NCI-H1105 (cell line): ENCODE results near the gene ASB16.

ENCODE experiments used
- DNase-seq: peaks from one replicate; lab custom pipeline; 2025; lab: John Stamatoyannopoulos, UW

ASB16 gene

DNA sequence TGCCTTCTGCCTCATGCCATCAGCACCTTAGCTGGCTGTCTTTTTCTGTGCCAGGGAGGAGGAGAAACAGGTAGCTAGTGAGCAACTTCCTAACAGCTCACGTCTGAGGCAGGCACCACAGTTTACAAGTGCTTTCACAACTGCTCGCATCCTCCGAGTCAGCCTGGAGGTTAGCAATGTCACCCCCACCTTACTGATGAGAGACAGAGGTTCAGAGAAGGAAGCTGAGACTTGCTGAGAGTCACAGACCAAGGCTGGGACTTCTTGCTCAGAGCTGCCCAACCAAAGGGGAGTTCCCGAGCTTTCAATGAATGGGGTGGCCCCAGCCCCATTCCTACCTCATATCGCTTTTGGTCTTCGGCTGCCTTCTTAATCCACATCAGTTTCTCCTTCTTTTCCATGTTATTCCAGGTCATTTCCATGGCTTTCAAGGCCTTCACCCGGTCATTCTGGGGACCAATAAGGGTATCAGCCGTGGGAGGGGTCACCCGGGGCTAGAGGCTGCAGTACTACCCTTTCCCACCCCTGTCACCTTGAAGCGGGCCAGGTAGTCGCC is 39.4 kb downstream of the ASB16 start:
- DNase-seq, result no peak

DNA sequence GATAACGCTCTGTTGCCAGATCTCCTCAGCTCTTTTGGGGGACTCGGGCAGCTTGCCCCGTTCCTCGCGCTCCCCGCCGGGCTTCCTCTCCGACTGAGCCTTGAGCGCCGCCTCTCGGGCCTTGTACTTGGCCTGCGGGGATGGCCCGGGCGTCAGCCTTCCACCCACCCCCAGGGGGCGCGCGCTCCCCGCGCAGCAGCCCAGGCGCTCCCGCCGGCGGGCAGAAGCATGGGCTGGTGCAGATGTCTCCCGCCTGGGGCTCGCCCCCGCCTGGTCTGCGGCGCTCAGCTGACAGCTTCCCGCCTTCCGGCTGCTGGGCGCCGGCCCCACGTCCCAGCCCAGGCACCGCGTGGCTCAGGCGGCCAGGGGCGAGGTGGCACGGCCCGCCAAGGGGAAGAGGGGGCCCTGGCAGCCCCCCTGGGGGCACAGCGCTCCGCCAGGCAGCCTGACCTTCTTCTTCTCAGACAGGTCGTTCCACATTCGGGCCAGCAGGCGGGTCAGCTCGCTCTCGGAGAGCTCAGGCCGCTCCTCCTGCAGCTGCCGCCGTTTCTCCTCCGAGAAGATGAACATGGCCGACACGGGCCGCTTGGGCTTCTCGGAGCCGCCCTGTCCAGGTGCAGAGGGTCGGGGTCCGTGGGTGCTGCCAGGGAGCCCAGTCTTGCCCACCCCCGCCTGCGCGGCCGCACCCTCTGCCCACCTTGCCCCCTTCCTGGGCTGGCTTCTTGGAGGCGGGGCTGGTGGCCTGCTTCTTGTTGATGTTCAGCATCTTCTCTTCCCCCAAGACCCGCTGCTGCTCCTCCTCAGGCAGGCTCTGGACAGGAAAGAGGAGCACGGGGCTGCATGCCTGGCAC is 40.1 kb downstream of the ASB16 start:
- DNase-seq, result peak; percentile 59

DNA sequence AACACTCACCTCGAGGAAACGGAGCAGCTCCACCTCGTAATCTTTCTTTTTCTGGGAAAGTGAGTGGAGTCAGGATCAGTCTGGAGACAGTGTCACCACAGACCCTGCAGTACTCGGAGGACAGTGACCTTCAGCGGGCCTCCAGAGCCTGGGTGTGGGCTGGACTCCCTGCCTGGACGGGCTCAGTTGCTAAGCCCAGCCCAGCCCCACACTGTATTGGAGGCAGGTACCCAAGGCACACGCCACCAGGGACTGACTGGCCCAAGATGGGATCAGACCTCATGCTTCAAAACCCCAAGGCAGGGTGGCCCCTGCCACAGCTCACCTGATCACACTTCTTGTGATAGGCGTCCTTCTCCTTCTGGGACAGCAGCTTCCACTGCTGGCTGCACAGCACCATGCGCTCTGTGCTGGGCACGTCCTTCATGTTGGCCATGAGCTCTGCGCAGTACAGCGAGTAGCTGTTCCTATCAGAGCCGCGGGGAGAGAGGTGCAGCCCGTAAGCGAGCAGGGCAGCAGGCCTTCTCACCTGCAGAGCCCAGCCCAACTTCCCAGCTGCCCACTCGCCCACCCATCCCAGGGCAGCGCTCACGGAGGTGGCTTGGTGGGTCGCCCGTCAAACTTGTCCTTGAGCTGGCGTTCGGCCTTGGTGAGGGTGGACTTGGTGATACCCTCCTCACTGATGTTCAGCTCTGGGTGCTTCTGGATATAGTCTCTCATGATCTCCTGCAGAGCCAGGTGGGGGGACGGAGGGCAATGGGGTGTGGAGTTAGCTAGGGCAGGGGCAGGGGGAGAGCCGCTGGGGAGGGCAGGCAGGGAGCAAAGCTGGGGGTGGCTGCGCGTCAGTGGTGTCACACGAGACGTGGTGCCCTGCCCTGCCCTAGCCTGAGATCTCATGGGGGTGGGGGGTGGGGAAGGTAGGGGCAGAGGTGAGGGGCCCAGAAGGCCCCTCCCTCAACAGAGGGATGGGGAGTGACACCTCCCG is 41.1 kb downstream of the ASB16 start:
- no peak for DNase-seq

DNA sequence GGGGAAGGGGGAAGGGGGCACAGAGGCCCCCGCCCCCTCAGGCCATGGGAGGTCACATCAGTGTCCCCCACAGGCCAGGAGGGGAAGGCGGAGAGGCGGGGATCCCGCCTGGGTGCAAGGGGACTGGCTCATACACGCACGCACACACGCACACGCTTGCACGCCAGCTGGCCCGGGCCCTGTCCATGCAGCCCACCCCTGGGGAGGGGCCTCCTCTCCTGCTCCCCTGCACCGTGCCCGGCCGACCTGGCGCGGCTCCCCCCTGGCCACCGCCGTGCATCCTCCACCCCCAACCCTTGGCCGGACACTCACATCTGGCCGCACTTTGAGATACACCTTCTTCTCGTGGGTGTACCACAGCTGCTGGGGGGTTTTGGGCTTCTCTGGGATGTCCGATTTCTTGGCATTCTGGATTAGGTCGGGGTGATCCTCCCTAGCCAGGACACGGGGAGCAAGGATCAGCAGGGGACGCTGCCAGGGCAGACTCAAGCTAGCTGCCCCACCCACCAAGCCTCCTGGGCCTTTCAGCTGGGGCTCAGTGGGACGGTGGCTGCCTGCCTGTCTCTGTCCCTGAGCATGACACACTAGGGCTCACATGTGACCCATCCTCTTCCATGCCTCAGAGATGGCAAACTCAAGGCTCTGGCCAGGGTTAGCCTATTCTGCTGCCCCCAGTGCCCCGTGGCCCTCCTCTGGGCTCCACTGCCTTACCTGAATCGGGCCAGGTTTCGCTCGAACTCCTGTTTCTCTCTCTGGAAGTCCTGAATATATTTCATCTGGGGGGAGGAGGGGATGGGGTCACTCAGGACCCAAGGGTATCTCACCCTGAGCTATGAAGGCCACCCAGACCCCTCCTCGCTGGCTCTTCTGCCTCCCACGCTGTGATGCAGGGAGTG is 42.3 kb downstream of the ASB16 start:
- DNase-seq, result no peak

DNA sequence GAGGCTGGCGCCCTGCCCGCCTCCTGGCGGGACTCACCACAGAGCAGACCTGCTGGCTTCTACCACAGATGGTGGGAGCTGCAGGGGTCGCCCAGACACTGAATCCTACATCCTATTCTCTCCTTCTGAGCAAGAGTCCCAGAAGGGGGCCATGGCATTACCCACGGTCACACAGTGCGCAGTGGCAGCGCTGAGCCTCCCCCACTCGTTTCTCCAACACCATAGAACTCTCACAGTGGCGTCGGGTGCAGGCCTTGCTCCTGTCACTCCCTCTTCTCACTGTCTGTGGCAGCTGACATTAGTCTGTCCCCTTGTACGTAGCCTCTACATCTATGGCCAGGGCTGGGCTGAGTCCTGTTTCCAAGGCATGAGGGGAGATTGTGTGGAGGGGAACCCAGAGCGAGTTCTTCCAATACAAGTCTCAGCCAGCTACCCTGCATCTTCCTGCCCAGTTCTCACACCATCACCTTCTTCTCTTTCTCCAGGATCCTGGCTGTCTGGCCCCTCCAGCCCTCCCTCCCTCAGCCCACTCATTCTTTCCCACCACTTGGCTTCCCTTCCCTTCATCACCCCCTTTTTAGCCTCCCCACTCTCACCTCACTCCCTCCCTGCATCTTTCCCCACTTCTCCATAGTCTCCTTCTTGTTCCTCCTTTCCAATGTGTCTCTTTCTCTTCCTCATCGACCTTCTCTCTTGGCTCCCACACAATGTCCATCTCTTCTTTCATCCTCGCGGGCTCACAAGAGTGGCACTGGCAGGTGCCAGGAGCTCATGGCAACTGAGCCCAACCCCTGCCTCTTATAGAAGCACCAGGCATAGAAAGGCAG is 43.1 kb downstream of the ASB16 start:
- no peak for DNase-seq

DNA sequence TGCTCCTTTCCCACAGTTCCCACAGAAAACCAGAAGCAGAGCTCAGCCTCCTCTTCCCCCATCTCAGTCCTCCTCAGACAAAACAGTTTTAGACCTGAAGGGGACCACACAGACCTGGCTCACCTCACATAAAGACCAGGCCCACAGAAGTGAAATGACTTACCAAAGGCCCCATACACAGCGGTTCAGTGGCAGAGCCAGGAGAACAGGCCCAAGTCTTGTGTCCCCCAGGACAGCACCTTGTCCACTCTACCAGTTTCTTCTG is 43.7 kb downstream of the ASB16 start:
- DNase-seq, result no peak

DNA sequence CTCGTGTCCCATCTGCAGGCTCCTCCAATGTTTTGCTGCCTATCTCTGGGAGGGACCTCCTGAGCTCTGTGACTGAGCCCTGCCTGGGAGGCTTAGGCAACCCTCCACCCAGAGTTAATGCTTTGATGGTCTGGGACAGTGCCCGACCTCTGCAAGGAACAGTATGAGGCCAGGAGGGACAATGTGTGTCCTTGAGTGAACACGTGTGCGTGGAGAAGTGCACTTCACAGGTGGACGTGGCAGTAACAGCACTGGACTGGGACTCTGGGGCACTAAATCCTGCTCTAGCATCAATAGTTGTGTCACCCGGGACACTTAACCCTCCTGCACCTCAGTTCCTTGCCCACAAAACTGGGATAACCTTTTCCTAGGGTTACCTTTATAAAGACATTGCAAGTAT is 44.4 kb downstream of the ASB16 start:
- DNase-seq, result no peak

DNA sequence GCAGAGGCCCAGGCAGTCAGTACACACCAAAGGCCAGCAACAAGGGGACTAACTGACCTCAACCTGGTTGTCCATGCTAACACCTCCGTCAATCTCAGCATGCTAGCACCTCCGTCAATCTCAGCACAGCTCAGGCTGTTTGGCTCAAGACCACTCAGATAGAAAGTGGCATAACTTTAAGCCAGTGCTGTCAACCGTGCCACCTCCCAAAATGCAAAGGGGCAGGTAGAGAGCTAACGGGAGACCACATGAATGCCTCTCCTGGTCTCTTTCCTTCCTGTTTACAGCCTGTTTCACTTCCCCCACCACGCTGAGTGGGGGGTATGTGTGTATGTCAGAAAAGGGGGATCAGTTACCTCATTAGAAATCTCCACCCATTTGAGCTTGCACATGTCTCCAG is 45.7 kb downstream of the ASB16 start:
- DNase-seq, result no peak

DNA sequence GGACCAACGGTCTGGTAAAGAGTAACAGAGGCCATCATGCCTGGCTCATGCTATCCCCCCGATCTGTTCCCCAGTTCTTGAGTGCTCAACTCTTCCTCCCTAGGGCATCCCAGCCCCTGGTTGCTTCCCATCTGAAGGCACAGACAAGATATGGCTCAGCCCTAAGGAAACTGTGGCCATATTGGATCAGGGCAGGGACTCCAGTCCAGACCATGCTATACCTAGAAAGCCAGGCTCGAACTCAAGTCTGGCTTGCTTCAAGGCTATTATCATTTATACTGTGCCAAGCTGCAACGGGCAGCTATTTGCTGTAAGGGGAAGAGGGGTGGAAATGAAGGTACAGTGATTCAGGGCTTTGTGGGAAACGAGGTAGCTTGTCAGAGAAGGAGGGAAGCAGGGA is 46.2 kb downstream of the ASB16 start:
- DNase-seq, result no peak

DNA sequence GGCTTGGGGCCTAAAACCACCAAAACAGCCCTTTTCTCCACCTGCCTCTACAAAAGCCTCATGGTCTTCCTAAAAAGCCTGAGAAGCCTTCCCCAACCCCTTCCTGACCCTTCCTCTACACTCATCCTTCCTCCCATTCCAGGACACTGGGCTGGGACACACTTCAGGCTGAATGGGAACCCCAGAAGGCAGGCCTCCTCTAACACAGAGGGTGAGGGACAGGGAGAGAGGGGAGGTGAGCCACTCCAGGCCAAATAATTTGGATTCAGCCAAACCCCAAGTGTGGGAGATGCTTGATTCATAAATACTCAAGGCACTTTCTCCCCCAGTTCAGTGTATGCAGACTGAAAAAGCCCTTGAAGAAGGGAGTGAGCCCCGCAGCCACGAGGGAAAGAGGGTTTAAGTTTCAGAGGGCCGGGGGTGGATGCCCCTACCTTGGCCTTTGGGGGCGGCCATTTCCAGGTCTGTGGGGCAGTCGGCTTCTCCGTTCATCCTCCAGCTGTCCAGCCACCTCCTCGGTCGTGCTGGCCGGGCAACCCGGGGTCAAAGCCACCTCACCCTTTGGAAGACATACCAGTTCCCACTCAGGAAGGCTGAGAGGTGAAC is 47.3 kb downstream of the ASB16 start:
- no peak for DNase-seq

DNA sequence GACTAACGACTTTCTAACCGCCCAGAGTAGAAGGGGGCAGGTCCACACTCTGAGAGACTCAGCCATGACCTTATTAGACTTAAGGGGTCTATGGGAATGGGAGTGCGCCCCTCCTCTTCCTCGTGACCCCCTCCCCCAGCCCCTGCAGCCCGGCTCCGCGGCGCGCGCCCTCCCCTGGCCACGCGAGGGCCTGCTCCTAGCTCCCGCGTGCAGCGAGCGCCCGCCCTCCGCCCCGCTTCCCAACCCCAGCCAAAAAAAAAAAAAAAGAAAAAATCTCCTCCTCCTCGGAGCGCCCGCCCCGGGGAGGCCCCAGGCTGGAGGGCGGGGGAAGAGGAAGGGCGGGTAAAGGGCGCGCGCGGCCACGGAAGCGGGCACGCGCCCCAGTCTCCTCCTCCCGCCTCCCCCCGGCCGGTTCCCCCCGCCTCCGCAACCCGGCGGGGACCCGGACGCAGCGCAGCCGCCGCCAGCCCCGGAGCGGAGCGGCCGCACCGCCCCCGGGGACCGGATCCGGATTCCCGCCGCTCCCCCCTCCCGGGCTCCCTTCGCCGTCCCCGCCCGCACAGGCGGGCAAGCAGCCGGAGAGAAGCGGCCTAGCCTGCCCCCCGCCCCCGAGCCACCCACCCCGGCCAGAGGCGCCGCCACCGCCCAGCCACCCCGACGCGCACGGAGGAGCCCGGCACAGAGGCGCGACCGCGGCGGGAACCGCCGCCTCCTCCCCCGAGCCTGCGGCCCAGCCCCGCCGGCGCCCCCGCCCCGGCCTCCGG is 48.0 kb downstream of the ASB16 start:
- peak; percentile 89 for DNase-seq

DNA sequence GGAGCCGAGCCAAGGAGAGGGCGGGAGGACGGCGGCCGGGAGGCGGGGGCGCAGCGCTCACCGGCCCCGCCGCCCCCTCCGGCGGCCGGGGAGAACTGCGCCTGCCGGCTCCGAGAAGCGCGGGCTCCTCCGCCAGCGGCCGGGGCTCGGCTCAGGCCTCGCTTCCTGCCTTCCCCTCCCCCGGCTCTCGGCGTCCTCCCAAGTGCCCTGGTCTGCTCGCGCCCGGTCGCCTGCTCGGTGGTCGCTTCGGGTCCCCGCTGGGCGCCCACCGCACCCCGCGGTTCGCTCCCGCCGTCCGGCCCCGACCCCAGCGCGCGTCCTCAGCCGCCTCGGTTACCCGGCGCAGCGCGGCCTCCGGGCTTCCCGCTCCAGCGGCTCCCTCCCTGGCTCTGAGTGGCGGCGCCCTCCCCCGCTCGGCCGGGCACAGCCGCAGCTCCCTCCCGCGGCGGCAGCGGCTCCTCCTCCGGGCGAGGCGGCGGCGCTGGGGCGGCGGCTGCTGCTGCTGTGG is 48.7 kb downstream of the ASB16 start:
- DNase-seq, result peak; percentile 41

DNA sequence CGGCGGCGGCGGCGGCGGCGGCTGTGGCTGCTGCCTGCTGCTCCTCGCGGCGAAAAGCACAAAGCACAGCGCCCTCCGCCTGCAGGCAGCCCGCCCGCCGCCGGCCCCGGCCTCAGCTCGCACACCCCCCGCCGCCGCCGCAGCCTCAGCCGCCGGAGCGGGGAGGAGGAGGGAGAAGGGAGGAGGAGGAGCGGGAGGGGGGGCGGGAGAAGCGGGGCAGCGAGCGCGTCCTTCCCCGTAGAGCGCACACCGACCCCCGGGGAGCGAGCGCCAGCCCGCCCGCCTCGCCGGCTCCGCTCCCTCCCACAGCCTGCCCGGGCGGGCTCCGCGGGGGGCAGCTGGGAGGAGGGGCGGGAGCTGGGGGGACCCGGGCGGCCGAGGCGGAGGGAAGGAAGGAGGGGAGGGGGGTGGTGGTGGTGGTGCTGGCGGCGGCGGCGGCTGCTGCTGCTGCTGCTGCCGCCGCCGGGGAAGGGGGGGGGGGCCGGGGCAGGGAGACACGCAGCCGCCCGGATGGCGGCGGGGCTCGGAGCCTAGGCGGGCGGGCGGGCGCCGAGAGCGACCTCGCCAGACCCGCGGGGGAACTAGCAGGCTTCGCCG is 49.2 kb downstream of the ASB16 start, which contains the start of gene UBTF:
Gene UBTF (minus strand): TSS at position 60 of the 597 bp plus-strand sequence. CDS start 1,446 bp downstream, outside the sequence.
- peak; percentile 48 for DNase-seq

DNA sequence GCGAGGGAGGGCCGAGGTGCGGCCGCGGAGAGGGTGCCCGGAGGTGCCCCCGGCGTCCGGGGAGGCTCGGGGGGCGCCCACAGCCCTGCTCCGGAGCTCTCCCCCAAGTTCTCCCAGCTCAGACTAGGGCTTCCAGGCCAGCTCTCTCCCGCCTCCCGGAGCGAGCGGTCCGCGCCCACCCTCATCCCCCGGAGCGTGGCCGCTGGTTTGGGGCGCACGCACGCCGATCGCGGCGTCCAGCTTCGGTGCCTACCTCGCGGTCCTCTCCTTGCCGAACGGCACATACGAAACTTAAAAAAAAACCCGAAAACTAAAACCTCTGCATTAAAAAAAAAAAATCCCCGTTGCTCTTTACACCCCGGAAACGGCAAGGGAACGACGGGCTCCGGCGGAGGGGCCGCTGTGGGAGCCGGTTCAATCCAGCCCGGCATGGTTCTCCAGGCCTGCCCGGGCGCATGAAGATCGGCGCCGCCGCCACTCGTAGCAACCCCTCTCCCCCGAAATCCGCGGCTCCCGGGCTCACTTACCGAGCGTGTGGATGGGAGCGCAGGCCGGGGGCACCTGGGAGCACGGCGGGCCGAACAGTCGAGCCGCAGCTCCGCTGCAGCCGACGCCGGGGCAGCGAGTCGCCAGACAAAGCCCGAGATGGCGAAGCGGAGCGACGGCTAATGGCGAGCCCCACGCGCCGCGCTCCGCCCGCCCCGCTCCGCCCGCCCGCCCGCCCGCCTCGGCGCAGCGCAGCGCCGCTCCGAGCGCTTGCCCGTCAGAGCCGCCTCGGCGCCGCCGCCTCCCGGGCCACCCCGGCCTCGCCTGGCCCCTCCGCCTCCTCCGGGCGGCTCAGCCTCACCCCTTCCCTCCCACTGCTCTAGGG is 49.9 kb downstream of the ASB16 start:
- no peak for DNase-seq

DNA sequence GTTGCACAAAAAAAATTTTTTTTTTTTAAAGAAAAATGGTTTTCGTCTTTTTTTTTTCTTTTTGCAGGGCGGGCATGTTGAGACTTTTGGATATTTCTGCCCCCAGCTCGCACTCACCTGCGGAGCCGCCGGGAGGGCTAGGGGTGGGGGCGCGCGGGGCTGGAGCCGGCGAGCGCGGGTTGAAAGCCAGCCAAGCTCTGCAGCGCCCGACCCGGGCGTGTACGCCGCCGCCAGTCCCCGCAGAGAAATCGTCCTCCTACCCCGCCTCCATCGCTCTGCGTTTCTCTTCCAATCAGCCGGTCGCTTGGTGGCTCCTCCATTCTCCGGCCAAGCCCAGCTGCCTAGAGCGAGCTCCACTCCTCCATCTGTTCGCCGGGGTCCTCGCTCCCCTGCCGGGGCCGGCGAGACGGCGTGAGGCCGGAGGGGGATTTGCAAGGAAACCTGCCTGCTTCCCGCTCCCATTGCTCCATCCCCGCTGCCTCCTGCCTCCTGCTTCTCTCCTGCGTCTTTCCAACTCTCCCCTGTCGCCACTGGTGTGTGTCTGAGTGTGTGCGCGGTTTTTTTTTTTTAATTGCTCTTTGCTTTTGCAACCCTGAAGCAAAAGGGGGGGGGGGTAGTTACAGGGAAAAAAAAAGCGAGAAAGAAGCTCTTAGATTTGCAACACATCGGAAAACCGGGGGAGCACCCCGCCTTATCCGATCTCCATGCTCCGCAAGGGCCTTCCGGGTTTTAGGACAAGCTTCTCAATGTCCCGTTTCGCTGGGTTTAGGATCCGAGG is 50.8 kb downstream of the ASB16 start:
- DNase-seq, result peak; percentile 67

DNA sequence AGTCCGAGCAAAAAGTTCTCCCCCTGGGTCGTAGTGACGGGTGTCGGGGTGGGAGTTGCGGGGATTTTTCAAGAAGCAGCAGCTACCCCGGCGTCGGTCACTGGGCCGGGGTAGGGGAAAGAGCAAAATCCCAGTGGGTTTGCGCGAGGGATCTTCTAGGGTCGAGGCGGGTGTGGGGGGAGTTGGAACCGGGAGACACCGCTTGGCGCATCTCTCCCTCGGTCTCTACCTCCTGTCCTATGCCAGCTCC is 51.3 kb downstream of the ASB16 start:
- DNase-seq, result no peak

DNA sequence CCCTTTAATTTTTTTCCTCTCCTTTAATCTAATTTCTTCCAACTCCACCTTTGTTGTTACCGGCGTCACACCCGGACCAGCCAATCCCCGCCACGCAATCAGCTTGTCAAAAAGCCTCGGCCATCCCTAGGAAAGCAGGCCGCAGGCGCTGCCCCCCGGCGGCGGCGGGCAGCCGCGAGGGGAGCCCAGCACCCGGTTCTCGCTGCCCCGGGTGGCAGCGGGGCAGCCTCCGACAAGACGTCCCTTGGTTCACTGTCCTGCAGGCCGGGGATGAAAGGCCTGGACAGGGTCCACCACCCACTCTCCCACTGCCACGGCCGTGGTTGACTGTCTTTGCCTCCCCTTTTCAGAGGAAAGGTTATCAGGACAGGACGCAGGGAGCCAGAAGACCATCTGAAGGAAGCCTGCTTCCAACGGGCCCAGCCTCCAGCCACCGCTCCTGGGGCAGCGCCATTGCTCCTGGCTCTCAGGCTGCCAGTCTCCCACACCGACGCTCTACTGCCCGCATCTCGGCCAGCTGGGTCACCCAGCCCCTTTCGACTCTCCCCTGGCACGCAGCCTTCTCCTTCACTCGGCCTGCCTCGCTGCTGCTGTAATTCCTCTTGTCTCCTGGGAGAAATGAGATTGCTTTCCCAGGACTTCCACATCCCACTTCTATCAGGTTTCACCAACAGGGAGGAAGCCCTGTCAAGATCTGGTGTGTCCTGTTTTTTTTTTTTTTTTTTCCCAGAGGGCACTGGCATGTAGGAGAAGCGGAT is 51.8 kb downstream of the ASB16 start:
- peak; percentile 82 for DNase-seq
